ENCODE results near the gene SRSF10.

DNA sequence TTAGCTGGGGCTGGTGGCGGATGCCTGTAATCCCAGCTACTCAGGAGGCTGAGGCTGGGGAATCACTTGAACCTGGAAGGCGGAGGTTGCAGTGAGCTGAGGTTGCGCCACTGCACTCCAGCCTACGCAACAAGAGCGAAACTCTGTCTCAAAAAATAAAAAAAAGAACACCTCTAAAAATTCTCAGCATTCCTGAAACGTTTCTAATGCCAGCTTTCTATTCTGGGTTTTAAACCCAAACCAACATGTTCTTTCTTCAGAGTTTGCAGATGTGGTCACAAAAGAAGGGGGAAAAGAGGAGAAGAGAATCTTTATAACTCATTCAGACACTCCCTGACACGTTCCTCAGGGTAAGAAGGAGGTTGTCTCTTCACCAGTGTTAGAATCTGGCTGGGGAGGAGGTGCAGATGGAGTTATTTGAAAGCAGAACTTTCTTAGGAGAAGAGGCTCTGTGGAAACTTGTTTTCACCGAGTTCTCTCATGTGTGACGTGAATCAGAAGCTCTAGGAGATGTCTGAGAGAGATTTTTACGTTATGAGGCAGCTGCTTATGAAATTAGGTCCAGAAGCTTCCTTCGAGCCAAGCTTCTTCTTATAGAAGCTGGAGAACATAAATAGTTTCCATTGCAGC, 49.2 kb downstream of the SRSF10 start:
- TF ChIP-seq, protein P1, sequence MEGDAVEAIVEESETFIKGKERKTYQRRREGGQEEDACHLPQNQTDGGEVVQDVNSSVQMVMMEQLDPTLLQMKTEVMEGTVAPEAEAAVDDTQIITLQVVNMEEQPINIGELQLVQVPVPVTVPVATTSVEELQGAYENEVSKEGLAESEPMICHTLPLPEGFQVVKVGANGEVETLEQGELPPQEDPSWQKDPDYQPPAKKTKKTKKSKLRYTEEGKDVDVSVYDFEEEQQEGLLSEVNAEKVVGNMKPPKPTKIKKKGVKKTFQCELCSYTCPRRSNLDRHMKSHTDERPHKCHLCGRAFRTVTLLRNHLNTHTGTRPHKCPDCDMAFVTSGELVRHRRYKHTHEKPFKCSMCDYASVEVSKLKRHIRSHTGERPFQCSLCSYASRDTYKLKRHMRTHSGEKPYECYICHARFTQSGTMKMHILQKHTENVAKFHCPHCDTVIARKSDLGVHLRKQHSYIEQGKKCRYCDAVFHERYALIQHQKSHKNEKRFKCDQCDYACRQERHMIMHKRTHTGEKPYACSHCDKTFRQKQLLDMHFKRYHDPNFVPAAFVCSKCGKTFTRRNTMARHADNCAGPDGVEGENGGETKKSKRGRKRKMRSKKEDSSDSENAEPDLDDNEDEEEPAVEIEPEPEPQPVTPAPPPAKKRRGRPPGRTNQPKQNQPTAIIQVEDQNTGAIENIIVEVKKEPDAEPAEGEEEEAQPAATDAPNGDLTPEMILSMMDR (IDR thresholded peaks at IDR 0.05; ENCODE audit: control extremely low read depth in 1 of 3, insufficient read depth in 1 of 3, low read depth in 1 of 3, low read length in 3 of 3) = no peak
- TF ChIP-seq EZH2 (IDR thresholded peaks at IDR 0.05; ENCODE audit: low read depth, low read length, severe bottlenecking) (no peak), CREB1 (IDR thresholded peaks at IDR 0.05) (no peak), RAD21 (IDR thresholded peaks at IDR 0.05 in 1 of 2, conservative IDR thresholded peaks at IDR 0.05 in 1 of 2; ENCODE audit: low read depth in 2 of 2, low read length in 2 of 2) (no peak), POLR2AphosphoS5 (IDR thresholded peaks at IDR 0.05; ENCODE audit: low read depth, low read length) (no peak), POLR2A (IDR thresholded peaks at IDR 0.05; ENCODE audit: control extremely low read depth in 1 of 2, low read depth in 2 of 2, low read length in 2 of 2) (no peak), EGR1 (IDR thresholded peaks at IDR 0.05; ENCODE audit: borderline replicate concordance, low read depth, low read length) (no peak), EP300 (IDR thresholded peaks at IDR 0.05; ENCODE audit: borderline replicate concordance in 1 of 2, low read depth in 2 of 2, low read length in 2 of 2) (no peak), TCF12 (IDR thresholded peaks at IDR 0.05; ENCODE audit: low read depth, low read length) (no peak)
- TF ChIP-seq, protein P2, sequence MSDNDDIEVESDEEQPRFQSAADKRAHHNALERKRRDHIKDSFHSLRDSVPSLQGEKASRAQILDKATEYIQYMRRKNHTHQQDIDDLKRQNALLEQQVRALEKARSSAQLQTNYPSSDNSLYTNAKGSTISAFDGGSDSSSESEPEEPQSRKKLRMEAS (IDR thresholded peaks at IDR 0.05) = no peak
- TF ChIP-seq, protein P3, sequence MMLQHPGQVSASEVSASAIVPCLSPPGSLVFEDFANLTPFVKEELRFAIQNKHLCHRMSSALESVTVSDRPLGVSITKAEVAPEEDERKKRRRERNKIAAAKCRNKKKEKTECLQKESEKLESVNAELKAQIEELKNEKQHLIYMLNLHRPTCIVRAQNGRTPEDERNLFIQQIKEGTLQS (IDR thresholded peaks at IDR 0.05; ENCODE audit: insufficient read depth, low read depth, low read length) = no peak
- TF ChIP-seq, protein P4, sequence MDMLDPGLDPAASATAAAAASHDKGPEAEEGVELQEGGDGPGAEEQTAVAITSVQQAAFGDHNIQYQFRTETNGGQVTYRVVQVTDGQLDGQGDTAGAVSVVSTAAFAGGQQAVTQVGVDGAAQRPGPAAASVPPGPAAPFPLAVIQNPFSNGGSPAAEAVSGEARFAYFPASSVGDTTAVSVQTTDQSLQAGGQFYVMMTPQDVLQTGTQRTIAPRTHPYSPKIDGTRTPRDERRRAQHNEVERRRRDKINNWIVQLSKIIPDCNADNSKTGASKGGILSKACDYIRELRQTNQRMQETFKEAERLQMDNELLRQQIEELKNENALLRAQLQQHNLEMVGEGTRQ (IDR thresholded peaks at IDR 0.05; ENCODE audit: low read length) = no peak

Measured in H1 (cell line).